SK-N-SH (cell line): ENCODE data around the gene RASSF9. TPM values are rescaled to one million over a fixed set of nuclear protein-coding genes. Genes with fewer than 3 reads are reported as not detected.

Source experiments
- CTCF ChIA-PET: fragments of 300-600, 350-600 bp; formaldehyde crosslinking; extraction: SDS; loops from one replicate; lab custom pipeline; 2021; lab: Yijun Ruan, JAX
- POLR2A ChIA-PET: fragments of 350-600 bp; sonication (Branson Sonifier 250); formaldehyde crosslinking; extraction: SDS; loops from one replicate; lab custom pipeline; 2020; ENCODE audit warnings: antibody characterized with exemption, inconsistent platforms; lab: Yijun Ruan, JAX
- DNase-seq: peaks from one replicate; pipeline ENCODE4 v3.0.0; 2012
- H2AFZ ChIP-seq: fragments of 200-600 bp; sonication (generic); 2 replicates; pipeline ENCODE4 v1.8.1; 2016; ENCODE audit warnings: antibody characterized with exemption, mild to moderate bottlenecking, low read depth
- H3F3A ChIP-seq: fragments of 200-600 bp; sonication (generic); replicated peaks from 2 replicates; pipeline ENCODE3; 2016; ENCODE audit warnings: antibody characterized with exemption, mild to moderate bottlenecking; ENCODE audit not compliant: insufficient read depth
- H3K27ac ChIP-seq, 2 experiments: fragments of 200-500 bp in 1 of 2; fragments of 200-600 bp in 1 of 2; sonication (Bioruptor generic) in 1 of 2; sonication (generic), shearing (Covaris generic) in 1 of 2; 2 replicates each; pipeline versions ENCODE4 v1.5.1 to v1.6.1; 2014 to 2016; ENCODE audit warnings: low read depth in 2 of 2, inconsistent platforms in 1 of 2, low read length in 1 of 2, mild to moderate bottlenecking in 1 of 2, mixed read lengths in 1 of 2
- H3K27me3 ChIP-seq: fragments of 200-600 bp; sonication (generic), shearing (Covaris generic); 2 replicates; pipeline ENCODE4 v1.6.1; 2016; ENCODE audit warnings: mixed run types; ENCODE audit not compliant: insufficient read depth
- H3K36me3 ChIP-seq, 2 experiments: fragments of 200-500 bp in 1 of 2; fragments of 200-600 bp in 1 of 2; sonication (Bioruptor generic) in 1 of 2; sonication (generic) in 1 of 2; replicated peaks in 1 of 2; 2 replicates each; pipeline versions ENCODE3 to v1.5.1; 2014 to 2016; ENCODE audit warnings: low read length in 1 of 2, mild to moderate bottlenecking in 1 of 2; ENCODE audit not compliant: insufficient read depth in 2 of 2, control insufficient read depth in 1 of 2
- H3K4me1 ChIP-seq, 2 experiments: fragments of 200-500 bp in 1 of 2; fragments of 200-600 bp in 1 of 2; sonication (Bioruptor generic) in 1 of 2; sonication (generic), shearing (Covaris generic) in 1 of 2; 2 replicates each; pipeline versions ENCODE4 v1.5.1 to v1.6.1; 2014 to 2016; ENCODE audit warnings: low read depth in 1 of 2, low read length in 1 of 2, mixed run types in 1 of 2; ENCODE audit not compliant: insufficient read depth in 2 of 2, control insufficient read depth in 1 of 2
- H3K4me2 ChIP-seq: fragments of 200-600 bp; sonication (generic), shearing (Covaris generic); 2 replicates; pipeline ENCODE4 v1.6.1; 2017; ENCODE audit warnings: mixed run types
- H3K4me3 ChIP-seq, 2 experiments: fragments of 200-500 bp in 1 of 2; fragments of 200-600 bp in 1 of 2; sonication (Bioruptor generic) in 1 of 2; sonication (generic), shearing (Covaris generic) in 1 of 2; 2 replicates each; pipeline versions ENCODE4 v1.5.1 to v1.8.1; 2014 to 2016; ENCODE audit warnings: low read depth in 2 of 2, inconsistent platforms in 1 of 2, low read length in 1 of 2, mild to moderate bottlenecking in 1 of 2, mixed read lengths in 1 of 2, moderate library complexity in 1 of 2
- H3K79me2 ChIP-seq: fragments of 200-600 bp; sonication (generic); 2 replicates; pipeline ENCODE4 v1.8.1; 2017; ENCODE audit warnings: mild to moderate bottlenecking; ENCODE audit not compliant: insufficient read depth
- H3K9ac ChIP-seq: fragments of 200-600 bp; sonication (generic); 2 replicates; pipeline ENCODE4 v1.6.1; 2017; ENCODE audit warnings: mixed run types
- H3K9me2 ChIP-seq: fragments of 200-600 bp; sonication (generic); 2 replicates; pipeline ENCODE4 v1.6.1; 2017; ENCODE audit warnings: mixed run types
- H3K9me3 ChIP-seq: fragments of 200-600 bp; sonication (generic); 2 replicates; pipeline ENCODE4 v1.6.1; 2017; ENCODE audit warnings: mixed run types, mild to moderate bottlenecking, moderate library complexity
- H4K20me1 ChIP-seq: fragments of 200-600 bp; sonication (generic); 2 replicates; pipeline ENCODE4 v1.6.1; 2017; ENCODE audit warnings: mild to moderate bottlenecking, mixed run types; ENCODE audit not compliant: insufficient read depth
- CHD2 ChIP-seq: fragments of 150-350 bp; IDR thresholded peaks from 2 replicates; pipeline ENCODE4 v1.6.1; 2018; ENCODE audit warnings: low read length; ENCODE audit not compliant: partially characterized antibody
- ELF1 ChIP-seq: IDR thresholded peaks from 2 replicates; pipeline ENCODE4 v1.4.0; 2012
- FOSL2 ChIP-seq: IDR thresholded peaks from 2 replicates; pipeline ENCODE4 v1.4.0; 2012; ENCODE audit warnings: low read depth, mild to moderate bottlenecking, moderate library complexity, borderline replicate concordance
- FOXJ3 ChIP-seq: sonication (generic); formaldehyde crosslinking; IDR thresholded peaks from 2 replicates; pipeline ENCODE4 v1.5.1; 2020; ENCODE audit warnings: mild to moderate bottlenecking, missing genetic modification reagents
- MEF2A ChIP-seq: IDR thresholded peaks from 2 replicates; pipeline ENCODE4 v1.4.0; 2012; ENCODE audit warnings: low read depth, borderline replicate concordance
- MXI1 ChIP-seq: IDR thresholded peaks from 2 replicates; pipeline ENCODE4 v1.6.1; 2012; ENCODE audit warnings: mild to moderate bottlenecking, low read depth, low read length, improper control_type of control experiment
- NFIC ChIP-seq: IDR thresholded peaks from 2 replicates; pipeline ENCODE4 v1.4.0; 2012; ENCODE audit warnings: borderline replicate concordance
- RAD21 ChIP-seq: IDR thresholded peaks from 2 replicates; pipeline ENCODE4 v1.6.1; 2012; ENCODE audit warnings: mild to moderate bottlenecking, low read length
- RFX5 ChIP-seq: IDR thresholded peaks from 2 replicates; pipeline ENCODE4 v1.6.1; 2012; ENCODE audit warnings: mild to moderate bottlenecking, improper control_type of control experiment, low read length
- RXRA ChIP-seq: IDR thresholded peaks from 2 replicates; pipeline ENCODE4 v1.4.0; 2012; ENCODE audit warnings: low read depth, mild to moderate bottlenecking, borderline replicate concordance
- TCF12 ChIP-seq: IDR thresholded peaks from 2 replicates; pipeline ENCODE4 v1.4.0; 2012
- YY1 ChIP-seq: IDR thresholded peaks from 2 replicates; pipeline ENCODE4 v1.4.0; 2012; ENCODE audit warnings: low read depth, mild to moderate bottlenecking
- WGBS: methylation state at CpG from one replicate; pipeline ENCODE4 v1.1.6; 2017; ENCODE audit warnings: low lambda C conversion rate; 5-methylcytosine and 5-hydroxymethylcytosine counted together
- polyA plus RNA-seq, 3 experiments: library from polyadenylated mRNA; depleted of rRNA; stranded (reverse); fragments of >200 nt; gene quantifications; 2 replicates each; pipeline ENCODE4 v1.2.3, GENCODE V29; 2012
- TF ChIP-seq, protein P1 (sequence below): fragments of 150-350 bp; IDR thresholded peaks from 2 replicates; pipeline ENCODE4 v1.6.1; 2017; ENCODE audit warnings: antibody characterized with exemption, low read length, low read depth, borderline replicate concordance
- TF ChIP-seq, protein P2 (sequence below): IDR thresholded peaks from 2 replicates; pipeline ENCODE4; 2012
- TF ChIP-seq, protein P3 (sequence below): fragments of 150-350 bp; IDR thresholded peaks from 2 replicates; pipeline ENCODE4 v1.6.1; 2016; ENCODE audit warnings: mild to moderate bottlenecking, low read depth, low read length
- TF ChIP-seq, protein P4 (sequence below): IDR thresholded peaks from 2 replicates; pipeline ENCODE4 v1.4.0; 2012; ENCODE audit warnings: low read depth, borderline replicate concordance

RASSF9 gene
- polyA plus RNA-seq, 1 of the 3 experiments (the other 2 are of a cell fraction), result 0.21 TPM

DNA sequence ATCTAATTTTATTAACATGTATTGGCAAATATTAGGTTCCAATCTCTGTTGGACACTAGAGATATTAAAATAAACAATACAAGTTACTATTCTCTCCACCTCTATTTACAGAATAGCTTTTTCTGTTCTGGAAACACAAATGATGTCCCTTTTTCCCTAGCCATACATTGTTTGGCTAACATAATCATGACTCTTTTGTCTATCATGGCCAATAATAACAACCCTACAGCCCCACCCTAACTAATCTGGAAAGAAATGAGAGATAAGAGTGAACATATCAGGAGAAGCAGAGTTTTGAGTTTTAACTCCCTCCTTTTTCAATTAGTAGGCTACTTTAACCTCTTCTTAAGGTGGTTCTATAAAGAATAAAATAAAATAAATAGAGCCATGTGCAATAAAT lies 40.2 kb downstream of the RASSF9 start:
- ChIA-PET POLR2A (no interaction called here), CTCF (no interaction called here)
- no peak overlapping the region for H3K4me2 ChIP-seq
- H3F3A ChIP-seq, result no peaks in the 10 kb centered on the region
- no peak for DNase-seq
- H3K9me3 ChIP-seq, result no peaks in the 10 kb centered on the region
- H4K20me1 ChIP-seq, result no peaks in the 10 kb centered on the region
- H3K9ac ChIP-seq, result no peak overlapping the region
- H3K36me3 ChIP-seq, result no peaks in the 10 kb centered on the region
- TF ChIP-seq, protein P1, sequence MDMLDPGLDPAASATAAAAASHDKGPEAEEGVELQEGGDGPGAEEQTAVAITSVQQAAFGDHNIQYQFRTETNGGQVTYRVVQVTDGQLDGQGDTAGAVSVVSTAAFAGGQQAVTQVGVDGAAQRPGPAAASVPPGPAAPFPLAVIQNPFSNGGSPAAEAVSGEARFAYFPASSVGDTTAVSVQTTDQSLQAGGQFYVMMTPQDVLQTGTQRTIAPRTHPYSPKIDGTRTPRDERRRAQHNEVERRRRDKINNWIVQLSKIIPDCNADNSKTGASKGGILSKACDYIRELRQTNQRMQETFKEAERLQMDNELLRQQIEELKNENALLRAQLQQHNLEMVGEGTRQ, result no peak
- TF ChIP-seq RAD21 (no peak), YY1 (no peak), RFX5 (no peak), MEF2A (no peak), NFIC (no peak), ELF1 (no peak), FOXJ3 (CRISPR knock-in tag) (no peak), MXI1 (no peak)
- TF ChIP-seq, protein P2, sequence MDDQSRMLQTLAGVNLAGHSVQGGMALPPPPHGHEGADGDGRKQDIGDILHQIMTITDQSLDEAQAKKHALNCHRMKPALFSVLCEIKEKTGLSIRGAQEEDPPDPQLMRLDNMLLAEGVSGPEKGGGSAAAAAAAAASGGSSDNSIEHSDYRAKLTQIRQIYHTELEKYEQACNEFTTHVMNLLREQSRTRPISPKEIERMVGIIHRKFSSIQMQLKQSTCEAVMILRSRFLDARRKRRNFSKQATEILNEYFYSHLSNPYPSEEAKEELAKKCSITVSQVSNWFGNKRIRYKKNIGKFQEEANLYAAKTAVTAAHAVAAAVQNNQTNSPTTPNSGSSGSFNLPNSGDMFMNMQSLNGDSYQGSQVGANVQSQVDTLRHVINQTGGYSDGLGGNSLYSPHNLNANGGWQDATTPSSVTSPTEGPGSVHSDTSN, result no peak
- TF ChIP-seq, protein P3, sequence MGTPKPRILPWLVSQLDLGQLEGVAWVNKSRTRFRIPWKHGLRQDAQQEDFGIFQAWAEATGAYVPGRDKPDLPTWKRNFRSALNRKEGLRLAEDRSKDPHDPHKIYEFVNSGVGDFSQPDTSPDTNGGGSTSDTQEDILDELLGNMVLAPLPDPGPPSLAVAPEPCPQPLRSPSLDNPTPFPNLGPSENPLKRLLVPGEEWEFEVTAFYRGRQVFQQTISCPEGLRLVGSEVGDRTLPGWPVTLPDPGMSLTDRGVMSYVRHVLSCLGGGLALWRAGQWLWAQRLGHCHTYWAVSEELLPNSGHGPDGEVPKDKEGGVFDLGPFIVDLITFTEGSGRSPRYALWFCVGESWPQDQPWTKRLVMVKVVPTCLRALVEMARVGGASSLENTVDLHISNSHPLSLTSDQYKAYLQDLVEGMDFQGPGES, result no peak
- no peaks in the 10 kb centered on the region for H3K4me1 ChIP-seq
- peak overlapping the region; percentile 44; the same call in 1 of the 2 replicates for H2AFZ ChIP-seq
- no peaks in the 10 kb centered on the region for H3K79me2 ChIP-seq
- H3K4me3 ChIP-seq, result no peak overlapping the region
- H3K27me3 ChIP-seq, result no peaks in the 10 kb centered on the region
- no peaks in the 10 kb centered on the region for H3K9me2 ChIP-seq
- no peak overlapping the region for H3K27ac ChIP-seq

DNA sequence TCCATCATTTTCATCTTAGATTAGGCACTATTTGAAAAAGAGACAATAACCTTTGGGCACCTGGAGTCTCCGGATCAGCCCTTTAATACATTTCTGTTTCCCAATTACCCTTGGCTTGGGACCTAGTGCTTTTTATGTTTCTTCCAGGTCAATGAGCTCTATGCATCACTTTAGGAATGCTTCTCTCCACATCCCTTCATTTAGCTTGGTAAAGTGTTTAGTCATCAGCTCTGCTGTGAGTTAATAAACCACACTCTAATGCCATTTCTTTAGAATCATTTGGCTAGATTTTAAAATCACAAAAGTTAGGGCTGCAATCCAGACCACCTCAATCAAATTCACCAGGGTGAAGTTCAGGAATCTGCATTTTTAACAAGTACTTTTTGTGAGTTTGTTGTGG lies 41.7 kb downstream of the RASSF9 start:
- no peaks in the 10 kb centered on the region for H3K27me3 ChIP-seq
- no peak overlapping the region for H3K4me2 ChIP-seq
- H3K4me1 ChIP-seq, result no peaks in the 10 kb centered on the region
- no peaks in the 10 kb centered on the region for H3K36me3 ChIP-seq
- H3K79me2 ChIP-seq, result no peaks in the 10 kb centered on the region
- no peak overlapping the region for H3K4me3 ChIP-seq
- H3K9ac ChIP-seq, result no peak overlapping the region
- CTCF ChIA-PET, result no interaction called here
- H3K9me3 ChIP-seq, result no peaks in the 10 kb centered on the region
- whole genome bisulfite sequencing, result 24% methylated on average over 1 of the region's 1 CpG
- H3K27ac ChIP-seq, result peak overlapping the region in 1 of 2 experiments; percentile 8; a peak in 1 of 4 replicates
- TF ChIP-seq, protein P4, sequence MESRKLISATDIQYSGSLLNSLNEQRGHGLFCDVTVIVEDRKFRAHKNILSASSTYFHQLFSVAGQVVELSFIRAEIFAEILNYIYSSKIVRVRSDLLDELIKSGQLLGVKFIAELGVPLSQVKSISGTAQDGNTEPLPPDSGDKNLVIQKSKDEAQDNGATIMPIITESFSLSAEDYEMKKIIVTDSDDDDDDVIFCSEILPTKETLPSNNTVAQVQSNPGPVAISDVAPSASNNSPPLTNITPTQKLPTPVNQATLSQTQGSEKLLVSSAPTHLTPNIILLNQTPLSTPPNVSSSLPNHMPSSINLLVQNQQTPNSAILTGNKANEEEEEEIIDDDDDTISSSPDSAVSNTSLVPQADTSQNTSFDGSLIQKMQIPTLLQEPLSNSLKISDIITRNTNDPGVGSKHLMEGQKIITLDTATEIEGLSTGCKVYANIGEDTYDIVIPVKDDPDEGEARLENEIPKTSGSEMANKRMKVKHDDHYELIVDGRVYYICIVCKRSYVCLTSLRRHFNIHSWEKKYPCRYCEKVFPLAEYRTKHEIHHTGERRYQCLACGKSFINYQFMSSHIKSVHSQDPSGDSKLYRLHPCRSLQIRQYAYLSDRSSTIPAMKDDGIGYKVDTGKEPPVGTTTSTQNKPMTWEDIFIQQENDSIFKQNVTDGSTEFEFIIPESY, result no peak
- TF ChIP-seq CHD2 (no peak), RXRA (no peak), NFIC (no peak), TCF12 (no peak), FOSL2 (no peak)
- TF ChIP-seq, protein P1, result no peak
- TF ChIP-seq, all 33 proteins: peak for 0
- no peaks in the 10 kb centered on the region for H4K20me1 ChIP-seq
- no peak overlapping the region for H2AFZ ChIP-seq
- no peak for DNase-seq
- no peaks in the 10 kb centered on the region for H3F3A ChIP-seq
- no peaks in the 10 kb centered on the region for H3K9me2 ChIP-seq
- POLR2A ChIA-PET, result no interaction called here
